K562 (cell line): ENCODE measurements around the gene ASB13. TPM values are rescaled to one million over a fixed set of nuclear protein-coding genes. Genes with fewer than 3 reads are reported as not detected.

Experiments used
- ATAC-seq: fragments of 200-7000 bp; cut with Tn5 transposase; 3 replicates; pipeline ENCODE4 v1.9.1; 2020; ENCODE audit warnings: moderate library complexity
- BruUV-seq: library from RNA; stranded (reverse); fragments of 400-500 nt; replicated peaks from 2 replicates; lab custom pipeline; 2021; lab: Mats Ljungman, UMichigan
- CTCF ChIA-PET: fragments of 300-600 bp; formaldehyde crosslinking; extraction: SDS; loops from one replicate; lab custom pipeline; 2021; ENCODE audit warnings: low intra/inter-chr PET ratio; lab: Yijun Ruan, JAX
- POLR2A ChIA-PET: fragments of 300-600, 350-650 bp; sonication (Branson Sonifier 250); formaldehyde crosslinking; extraction: SDS; loops from one replicate; lab custom pipeline; 2021; ENCODE audit warnings: antibody characterized with exemption, inconsistent platforms; lab: Yijun Ruan, JAX
- DNase-seq, 4 experiments: peaks; one replicate each; pipeline versions ENCODE4 v3.0.0 to v3.0.0-alpha.2; 2011 to 2018; ENCODE audit warnings: low spot score in 3 of 4, mixed read lengths in 3 of 4; ENCODE audit errors: extremely low read depth in 1 of 4
- FAIRE-seq: peaks from 2 replicates; lab custom pipeline; 2011; peaks lifted over from hg19 to GRCh38; lab: Jason Lieb, UNC
- H2AFZ ChIP-seq: 2 replicates; pipeline ENCODE4 v1.6.0; 2011; ENCODE audit warnings: low read depth, low read length, control low read depth, inconsistent platforms
- H3K27ac ChIP-seq: fragments of 200-600 bp; 3 replicates; pipeline ENCODE4 v1.8.0; 2011; ENCODE audit warnings: low read depth, mild to moderate bottlenecking, control low read depth, inconsistent platforms, low read length, moderate library complexity, mixed read lengths; ENCODE audit errors: extremely low read depth
- H3K27me3 ChIP-seq, 2 experiments: fragments of 300-600 bp in 1 of 2; 2 replicates in 1 of 2; 3 replicates in 1 of 2; pipeline versions ENCODE4 v1.6.0 to v1.8.0; 2011; ENCODE audit warnings: inconsistent platforms in 2 of 2, low read length in 2 of 2, mild to moderate bottlenecking in 1 of 2, mixed read lengths in 1 of 2, moderate library complexity in 1 of 2; ENCODE audit not compliant: control insufficient read depth in 2 of 2, insufficient read depth in 2 of 2
- H3K36me3 ChIP-seq: fragments of 300-600 bp; 3 replicates; pipeline ENCODE4 v1.8.0; 2011; ENCODE audit warnings: mild to moderate bottlenecking, low read length, inconsistent platforms; ENCODE audit not compliant: control insufficient read depth, insufficient read depth
- H3K4me1 ChIP-seq, 2 experiments: fragments of 200-600 bp in 1 of 2; replicated peaks in 1 of 2; 2 replicates in 1 of 2; 3 replicates in 1 of 2; pipeline versions ENCODE4 v1.5.1 to v1.8.0; 2011; ENCODE audit warnings: inconsistent platforms in 2 of 2, low read length in 2 of 2, mild to moderate bottlenecking in 1 of 2, mixed read lengths in 1 of 2, moderate library complexity in 1 of 2; ENCODE audit not compliant: control insufficient read depth in 2 of 2, insufficient read depth in 2 of 2
- H3K4me2 ChIP-seq: 2 replicates; pipeline ENCODE4 v1.6.1; 2011; ENCODE audit warnings: low read length, control low read depth, inconsistent platforms, mixed read lengths; ENCODE audit not compliant: insufficient read depth
- H3K4me3 ChIP-seq: fragments of 200-600 bp; sonication (generic), shearing (Covaris generic); 2 replicates; pipeline ENCODE4 v1.5.1; 2016; ENCODE audit warnings: control low read depth, inconsistent platforms
- H3K79me2 ChIP-seq: fragments of 200-600 bp; 3 replicates; pipeline ENCODE4 v1.8.0; 2011; ENCODE audit warnings: low read length, inconsistent platforms; ENCODE audit not compliant: control insufficient read depth, insufficient read depth
- H3K9ac ChIP-seq, 2 experiments: 2 replicates each; pipeline versions ENCODE4 v1.6.0 to v1.6.1; 2011; ENCODE audit warnings: low read depth in 2 of 2, low read length in 2 of 2, control low read depth in 1 of 2, inconsistent platforms in 1 of 2, mild to moderate bottlenecking in 1 of 2, mixed read lengths in 1 of 2; ENCODE audit not compliant: insufficient read depth in 1 of 2
- H3K9me1 ChIP-seq: one replicate; pipeline ENCODE4 v1.6.0; 2011; ENCODE audit warnings: inconsistent platforms, mild to moderate bottlenecking, low read length, moderate library complexity; ENCODE audit not compliant: control insufficient read depth, insufficient read depth
- H3K9me3 ChIP-seq: replicated peaks from 2 replicates; pipeline ENCODE4 v1.5.1; 2011; ENCODE audit warnings: low read depth, low read length, inconsistent platforms; ENCODE audit not compliant: control insufficient read depth, insufficient read depth
- H4K20me1 ChIP-seq: replicated peaks from 2 replicates; pipeline ENCODE4 v1.6.1; 2011; ENCODE audit warnings: low read length, inconsistent platforms, mixed read lengths; ENCODE audit not compliant: control insufficient read depth, insufficient read depth
- CBX1 ChIP-seq: sonication (generic); IDR thresholded peaks from 2 replicates; pipeline ENCODE4 v1.6.1; 2016; ENCODE audit warnings: antibody characterized with exemption, low read depth, mild to moderate bottlenecking
- KDM4B ChIP-seq, 2 experiments: fragments of 450-650 bp in 1 of 2; sonication (generic) in 1 of 2; IDR thresholded peaks; 2 replicates each; pipeline ENCODE4 v1.6.1; 2016 to 2017; ENCODE audit warnings: borderline replicate concordance in 2 of 2, antibody characterized with exemption in 1 of 2, low read depth in 1 of 2, mild to moderate bottlenecking in 1 of 2
- MED1 ChIP-seq: sonication (generic); formaldehyde crosslinking; IDR thresholded peaks from 2 replicates; pipeline ENCODE4 v1.8.1; 2023; ENCODE audit warnings: missing genetic modification reagents, borderline replicate concordance
- WGBS: fragments of 100-300 bp; shearing (Covaris generic); methylation state at CpG from one replicate; pipeline ENCODE4 v1.1.6; 2016; ENCODE audit warnings: low coverage, mixed read lengths; ENCODE audit not compliant: insufficient coverage; ENCODE audit errors: missing lambda C conversion rate; 5-methylcytosine and 5-hydroxymethylcytosine counted together
- in situ Hi-C: fragments of 300-500 bp; cut with MboI; formaldehyde crosslinking; loops from 4 replicates; pipeline ENCODE4 v1.15.0; 2018; ENCODE audit warnings: inconsistent platforms, mixed read lengths
- intact Hi-C: fragments of 100-400 bp; cut with micrococcal nuclease; formaldehyde crosslinking; loops from 2 replicates; pipeline ENCODE4 v1.14.2; 2022
- polyA plus RNA-seq, 8 experiments: library from polyadenylated mRNA; depleted of rRNA in 4 of 8; stranded (reverse) in 5 of 8; unstranded in 3 of 8; fragments of >200 nt; fragmentation: Nextera tagmentation in 2 of 8; fragmentation: Illumina TruSeq in 1 of 8; extraction: Ambion mirVana in 2 of 8; extraction: Trizol in 1 of 8; gene quantifications; 2 replicates each; pipeline versions ENCODE4 v1.2.1 to v1.2.3, GENCODE V29; 2011 to 2014; ENCODE audit warnings: inconsistent platforms in 1 of 8, missing spikeins in 1 of 8
- total RNA-seq, 7 experiments: library from RNA; depleted of rRNA in 6 of 7; stranded (reverse); fragments of >200 nt in 6 of 7; fragmentation: Illumina TruSeq in 2 of 7; extraction: Trizol in 2 of 7; gene quantifications; 2 replicates each; pipeline versions ENCODE4 v1.2.1 to v1.2.3, GENCODE V29; 2011 to 2021; ENCODE audit warnings: low replicate concordance in 1 of 7

The ASB13 gene
- total and polyA plus RNA-seq, 9 of the 15 experiments (the other 6 are each of a cell fraction or from before 2014, with no cell fraction given), result 5.2 to 28.8 (median 16.9) TPM

GRCh38 chr10:5619362-5620211 is 46.8 kb downstream of the ASB13 start:
- peaks cover 3 to 16% of the 10 kb centered on the region in 2 experiments; a peak in 3 of 5 replicates for H3K4me1 ChIP-seq
- H4K20me1 ChIP-seq, result no peaks in the 10 kb centered on the region
- H3K4me3 ChIP-seq, result no peak overlapping the region
- ChIA-PET POLR2A (interaction anchor here (0.7 to 1.2 kb wide), 2 partner anchors 158 to 634 kb away, joined by 3 to 4 read pairs; no protein-coding TSS in a partner anchor), CTCF (no interaction called here)
- no peak for ATAC-seq
- peak overlapping the region in 1 of 2 experiments; percentile 8; a peak in 2 of 4 replicates for H3K9ac ChIP-seq
- in situ Hi-C loops (loop anchor here (5.0 to 10.0 kb wide), 2 partner anchors 177 to 795 kb away; partner anchors contain the start of gene AKR1E2), intact Hi-C loops (loop anchor here (5.0 kb wide), 2 partner anchors 157 to 802 kb away; no protein-coding TSS in a partner anchor)
- TF ChIP-seq CBX1 (no peak), KDM4B (IDR thresholded peaks at IDR 0.05; ENCODE audit: borderline replicate concordance in 2 of 2, low read depth in 1 of 2) (no peak), MED1 (0 out of 2 replicates have a peak, but pooled peaks have one; percentile 38)
- no peak overlapping the region for H3K27ac ChIP-seq
- H2AFZ ChIP-seq, result no peak overlapping the region
- H3K4me2 ChIP-seq, result no peak overlapping the region
- H3K79me2 ChIP-seq, result no peaks in the 10 kb centered on the region
- no peaks in the 10 kb centered on the region for H3K9me1 ChIP-seq
- H3K27me3 ChIP-seq, result no peaks in the 10 kb centered on the region
- no peak for FAIRE-seq
- WGBS, result 63% methylated on average over 10 of the region's 16 CpGs
- BruUV-seq, result no TSS peak
- no peaks in the 10 kb centered on the region for H3K9me3 ChIP-seq
- H3K36me3 ChIP-seq, result no peaks in the 10 kb centered on the region
- no peak for DNase-seq
